Measurements from ENCODE around the gene CANX.
"Not testable (repeated sequence)": the region's sequence is repeated elsewhere in the genome, so short reads cannot be mapped to it uniquely, and the experiment has no call there.

The CANX gene

GRCh38 chr5:179744106-179744505 lies 45.3 kb downstream of the CANX start:
- H3K4me3 ChIP-seq (ENCODE audit: low read length); H3K9ac ChIP-seq (ENCODE audit: low read length); H3K4me1 ChIP-seq (ENCODE audit: control insufficient read depth, insufficient read depth, low read length); H3K27ac ChIP-seq (ENCODE audit: low read depth, low read length); H3K27me3 ChIP-seq (ENCODE audit: control insufficient read depth, insufficient read depth, low read length); H3K36me3 ChIP-seq (ENCODE audit: control insufficient read depth, insufficient read depth, low read length): not testable (repeated sequence)

GRCh38 chr5:179746872-179747271 lies 48.1 kb downstream of the CANX start:
- Histone ChIP-seq H3K4me1 (ENCODE audit: control insufficient read depth, insufficient read depth, low read length) (no peaks in the 10 kb centered on the region), H3K27me3 (ENCODE audit: control insufficient read depth, insufficient read depth, low read length) (no peaks in the 10 kb centered on the region), H3K36me3 (ENCODE audit: control insufficient read depth, insufficient read depth, low read length) (no peaks in the 10 kb centered on the region), H3K27ac (ENCODE audit: low read depth, low read length) (no peak overlapping the region), H3K9ac (ENCODE audit: low read length) (no peak overlapping the region), H3K4me3 (ENCODE audit: low read length) (no peak overlapping the region)

DNA sequence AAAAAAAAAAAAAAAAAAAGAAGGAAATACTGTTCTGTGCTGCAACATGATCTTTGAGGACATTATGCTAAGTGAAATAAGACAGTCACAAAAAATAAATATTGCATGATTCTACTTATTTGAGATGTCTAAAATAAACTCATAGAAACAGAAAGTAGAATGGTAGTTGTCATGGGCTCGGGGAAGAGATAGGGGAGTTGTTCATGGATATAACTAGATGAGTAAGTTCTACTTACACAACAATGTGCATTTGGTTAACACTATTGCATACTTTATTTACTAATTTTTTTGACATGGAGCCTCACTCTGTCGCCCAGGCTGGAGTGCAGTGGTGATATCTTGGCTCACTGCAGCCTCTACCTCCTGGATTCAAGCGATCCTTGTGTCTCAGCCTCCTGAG lies 49.0 kb downstream of the CANX start:
- Histone ChIP-seq H3K27me3 (ENCODE audit: control insufficient read depth, insufficient read depth, low read length) (no peaks in the 10 kb centered on the region), H3K9ac (ENCODE audit: low read length) (no peak overlapping the region), H3K4me3 (ENCODE audit: low read length) (no peak overlapping the region), H3K36me3 (ENCODE audit: control insufficient read depth, insufficient read depth, low read length) (no peaks in the 10 kb centered on the region), H3K4me1 (ENCODE audit: control insufficient read depth, insufficient read depth, low read length) (no peaks in the 10 kb centered on the region), H3K27ac (ENCODE audit: low read depth, low read length) (no peak overlapping the region)

- H3K36me3 ChIP-seq (ENCODE audit: control insufficient read depth, insufficient read depth, low read length) = no peaks in the 10 kb centered on the region
- no peak overlapping the region for H3K27ac ChIP-seq (ENCODE audit: low read depth, low read length)
- H3K4me3 ChIP-seq (ENCODE audit: low read length) = no peak overlapping the region
- H3K27me3 ChIP-seq (ENCODE audit: control insufficient read depth, insufficient read depth, low read length) = no peaks in the 10 kb centered on the region
- peaks cover 3% of the 10 kb centered on the region for H3K4me1 ChIP-seq (ENCODE audit: control insufficient read depth, insufficient read depth, low read length)
- no peak overlapping the region for H3K9ac ChIP-seq (ENCODE audit: low read length)
Measured at GRCh38 chr5:179749857-179750508, 51.2 kb downstream of the CANX start.

- peaks cover 6% of the 10 kb centered on the region for H3K4me1 ChIP-seq (ENCODE audit: control insufficient read depth, insufficient read depth, low read length)
- H3K9ac ChIP-seq (ENCODE audit: low read length) = no peak overlapping the region
- no peak overlapping the region for H3K27ac ChIP-seq (ENCODE audit: low read depth, low read length)
- no peak overlapping the region for H3K4me3 ChIP-seq (ENCODE audit: low read length)
- no peaks in the 10 kb centered on the region for H3K36me3 ChIP-seq (ENCODE audit: control insufficient read depth, insufficient read depth, low read length)
- no peaks in the 10 kb centered on the region for H3K27me3 ChIP-seq (ENCODE audit: control insufficient read depth, insufficient read depth, low read length)
Measured at GRCh38 chr5:179753971-179754370, 55.2 kb downstream of the CANX start.

- Histone ChIP-seq H3K36me3 (ENCODE audit: control insufficient read depth, insufficient read depth, low read length) (no peaks in the 10 kb centered on the region), H3K27ac (ENCODE audit: low read depth, low read length) (no peak overlapping the region), H3K4me3 (ENCODE audit: low read length) (no peak overlapping the region), H3K4me1 (ENCODE audit: control insufficient read depth, insufficient read depth, low read length) (peaks cover 6% of the 10 kb centered on the region), H3K9ac (ENCODE audit: low read length) (no peak overlapping the region), H3K27me3 (ENCODE audit: control insufficient read depth, insufficient read depth, low read length) (no peaks in the 10 kb centered on the region)
Measured at GRCh38 chr5:179755022-179755421, 56.3 kb downstream of the CANX start.

GRCh38 chr5:179758955-179759354 lies 60.2 kb downstream of the CANX start:
- peaks cover 25% of the 10 kb centered on the region for H3K4me1 ChIP-seq (ENCODE audit: control insufficient read depth, insufficient read depth, low read length)

DNA sequence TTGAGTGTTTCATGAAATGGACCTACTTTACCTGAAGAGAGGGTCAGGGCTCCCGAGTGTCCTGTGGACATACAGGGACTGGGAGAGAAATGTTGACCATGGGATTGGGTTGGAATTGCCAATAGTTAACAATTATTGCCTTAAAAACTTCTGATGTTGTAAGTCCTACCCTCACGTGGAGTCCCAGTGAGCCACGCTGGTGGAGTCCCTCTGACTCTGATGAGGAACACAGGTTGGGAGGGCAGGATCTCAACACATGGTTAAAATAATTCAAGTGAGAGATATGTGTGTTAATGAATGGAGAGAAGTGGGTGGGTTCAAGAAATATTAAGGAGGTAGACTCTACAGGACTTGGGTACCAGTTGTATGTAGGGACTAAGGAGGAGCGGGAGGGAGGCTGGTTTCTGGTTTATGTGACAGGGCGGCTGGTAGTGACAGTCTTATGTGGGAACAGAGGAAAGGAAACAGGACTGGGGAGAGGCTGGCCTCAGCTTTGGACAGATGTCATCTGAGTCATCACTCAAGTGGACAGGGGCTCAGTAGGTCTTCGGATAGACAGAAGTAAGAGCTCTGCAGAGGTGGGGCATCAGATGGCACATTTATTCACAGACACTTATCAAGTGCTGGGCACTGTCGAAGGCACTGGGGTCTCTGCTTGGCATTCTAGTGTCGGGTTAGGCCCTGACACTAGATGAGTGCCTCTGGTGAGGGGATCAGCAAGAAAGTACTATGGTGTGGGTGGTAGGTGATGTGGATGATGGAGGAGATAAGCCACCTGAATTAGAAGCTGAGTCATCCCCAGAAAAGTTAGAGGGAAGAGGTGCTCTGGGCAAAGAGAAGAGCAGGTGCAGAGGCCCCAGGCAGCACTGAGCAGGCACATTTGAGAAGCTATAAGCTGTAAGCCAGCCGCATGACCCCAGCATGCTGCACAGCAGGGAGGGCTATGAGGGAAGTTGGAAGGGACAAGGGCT lies 61.1 kb downstream of the CANX start:
- no peak overlapping the region for H3K27ac ChIP-seq (ENCODE audit: low read depth, low read length)
- H3K4me3 ChIP-seq (ENCODE audit: low read length) = no peak overlapping the region
- no peaks in the 10 kb centered on the region for H3K36me3 ChIP-seq (ENCODE audit: control insufficient read depth, insufficient read depth, low read length)
- H3K27me3 ChIP-seq (ENCODE audit: control insufficient read depth, insufficient read depth, low read length) = no peaks in the 10 kb centered on the region
- H3K4me1 ChIP-seq (ENCODE audit: control insufficient read depth, insufficient read depth, low read length) = peaks cover 26% of the 10 kb centered on the region
- H3K9ac ChIP-seq (ENCODE audit: low read length) = no peak overlapping the region

More at GRCh38 chr5:179758955-179759354, 60.2 kb downstream of the CANX start:
- no peaks in the 10 kb centered on the region for H3K36me3 ChIP-seq (ENCODE audit: control insufficient read depth, insufficient read depth, low read length)
- H3K9ac ChIP-seq (ENCODE audit: low read length) = no peak overlapping the region
- no peak overlapping the region for H3K27ac ChIP-seq (ENCODE audit: low read depth, low read length)
- no peaks in the 10 kb centered on the region for H3K27me3 ChIP-seq (ENCODE audit: control insufficient read depth, insufficient read depth, low read length)
- no peak overlapping the region for H3K4me3 ChIP-seq (ENCODE audit: low read length)

DNA sequence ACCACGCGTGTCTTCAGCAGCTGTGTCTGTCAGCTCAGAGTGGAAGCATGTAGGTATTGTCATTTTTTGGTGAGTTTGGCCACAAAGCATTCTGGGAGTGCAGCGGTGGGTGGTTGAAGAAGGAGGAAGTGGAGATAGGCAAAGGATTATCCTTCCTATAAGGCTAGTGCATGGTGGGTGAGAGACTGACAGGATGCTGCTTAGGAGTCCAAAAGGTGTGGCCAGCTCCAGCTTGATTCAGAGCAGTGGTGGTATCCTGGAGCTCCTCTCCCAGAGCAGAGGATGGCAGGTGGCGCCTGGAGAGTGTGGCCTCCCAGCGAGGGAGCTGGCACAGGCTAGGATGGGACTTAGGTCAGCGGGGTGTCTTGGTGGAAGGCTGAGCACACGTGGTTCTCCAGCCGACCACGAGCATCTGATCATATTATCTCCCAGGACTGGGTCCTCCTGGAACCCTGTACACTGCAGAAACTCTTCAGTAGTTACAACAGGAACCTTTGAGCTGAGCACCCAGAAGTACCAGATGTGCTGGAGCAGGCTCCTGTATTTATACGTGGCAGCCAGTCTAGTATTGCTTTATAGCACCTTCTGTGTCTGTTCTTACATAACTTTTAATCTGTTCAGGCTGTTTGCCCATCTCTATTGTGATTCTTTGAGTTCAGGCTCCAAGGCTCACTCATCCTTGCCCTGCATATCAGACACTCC lies 63.5 kb downstream of the CANX start:
- H3K36me3 ChIP-seq (ENCODE audit: control insufficient read depth, insufficient read depth, low read length) = peaks cover 7% of the 10 kb centered on the region
- no peak overlapping the region for H3K9ac ChIP-seq (ENCODE audit: low read length)
- no peak overlapping the region for H3K4me3 ChIP-seq (ENCODE audit: low read length)
- H3K4me1 ChIP-seq (ENCODE audit: control insufficient read depth, insufficient read depth, low read length) = peaks cover 24% of the 10 kb centered on the region
- H3K27ac ChIP-seq (ENCODE audit: low read depth, low read length) = peak overlapping the region; percentile 12
- H3K27me3 ChIP-seq (ENCODE audit: control insufficient read depth, insufficient read depth, low read length) = no peaks in the 10 kb centered on the region

DNA sequence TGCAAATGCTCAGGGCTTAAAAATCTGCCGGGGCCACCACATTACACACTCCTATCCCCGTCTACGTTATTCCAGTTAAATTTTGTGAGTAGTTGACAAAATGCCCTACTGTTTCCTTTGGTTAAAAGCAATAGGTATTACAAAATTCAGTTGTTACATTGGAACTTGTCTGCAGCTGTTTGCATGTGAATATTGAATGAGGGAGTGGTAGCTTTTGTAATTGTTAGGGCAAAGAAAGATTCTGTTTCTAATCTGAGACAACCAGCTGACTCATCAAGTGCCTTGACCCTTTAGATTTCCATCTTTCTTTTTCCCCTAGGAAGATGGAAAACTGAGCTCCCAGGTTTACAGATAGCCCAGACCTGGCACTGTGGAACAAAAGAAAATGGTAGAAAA lies 64.0 kb downstream of the CANX start:
- Histone ChIP-seq H3K9ac (ENCODE audit: low read length) (no peak overlapping the region), H3K27me3 (ENCODE audit: control insufficient read depth, insufficient read depth, low read length) (no peaks in the 10 kb centered on the region), H3K36me3 (ENCODE audit: control insufficient read depth, insufficient read depth, low read length) (peaks cover 7% of the 10 kb centered on the region), H3K4me1 (ENCODE audit: control insufficient read depth, insufficient read depth, low read length) (peaks cover 24% of the 10 kb centered on the region), H3K4me3 (ENCODE audit: low read length) (no peak overlapping the region), H3K27ac (ENCODE audit: low read depth, low read length) (peak overlapping the region; percentile 12)

- Histone ChIP-seq H3K4me1 (ENCODE audit: control insufficient read depth, insufficient read depth, low read length) (peaks cover 24% of the 10 kb centered on the region), H3K36me3 (ENCODE audit: control insufficient read depth, insufficient read depth, low read length) (peaks cover 8% of the 10 kb centered on the region), H3K27me3 (ENCODE audit: control insufficient read depth, insufficient read depth, low read length) (no peaks in the 10 kb centered on the region), H3K9ac (ENCODE audit: low read length) (no peak overlapping the region), H3K4me3 (ENCODE audit: low read length) (no peak overlapping the region), H3K27ac (ENCODE audit: low read depth, low read length) (no peak overlapping the region)
Measured at GRCh38 chr5:179763215-179763945, 64.6 kb downstream of the CANX start.

DNA sequence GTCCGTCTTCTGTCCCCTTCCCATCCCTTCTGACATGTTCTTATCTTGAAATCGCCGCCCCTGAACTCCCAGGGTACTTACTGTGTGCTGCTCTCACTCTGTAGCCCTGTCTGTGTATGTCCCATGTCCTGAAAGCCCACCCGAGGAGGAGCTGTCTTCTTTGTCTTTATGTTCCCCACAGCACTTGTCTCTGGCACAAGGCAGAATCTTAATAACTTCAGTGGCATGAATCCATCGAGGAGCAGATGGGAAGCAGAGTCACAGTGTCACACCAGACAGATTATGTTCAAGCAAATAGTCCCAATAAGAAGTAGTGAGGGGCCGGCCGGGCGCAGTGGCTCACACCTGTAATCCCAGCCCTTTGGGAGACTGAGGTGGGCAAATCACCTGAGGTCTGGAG lies 65.3 kb downstream of the CANX start:
- no peak overlapping the region for H3K9ac ChIP-seq (ENCODE audit: low read length)
- H3K36me3 ChIP-seq (ENCODE audit: control insufficient read depth, insufficient read depth, low read length) = peaks cover 13% of the 10 kb centered on the region
- no peaks in the 10 kb centered on the region for H3K27me3 ChIP-seq (ENCODE audit: control insufficient read depth, insufficient read depth, low read length)
- no peak overlapping the region for H3K27ac ChIP-seq (ENCODE audit: low read depth, low read length)
- H3K4me1 ChIP-seq (ENCODE audit: control insufficient read depth, insufficient read depth, low read length) = peaks cover 24% of the 10 kb centered on the region
- H3K4me3 ChIP-seq (ENCODE audit: low read length) = no peak overlapping the region
